Activated CD8-positive, alpha-beta T cell treated with anti-CD3 and anti-CD28 coated beads for 36 hours (primary cell): ENCODE results near the gene IL10RB. TPM values are rescaled to one million over a fixed set of nuclear protein-coding genes. Genes with fewer than 3 reads are reported as not detected.
A peak's percentile ranks its signal among the peaks of the same experiment; 100 is the strongest.

Source experiments
- ATAC-seq: fragments of 200-7000 bp; cut with Tn5 transposase; one replicate; pipeline ENCODE4 v1.10.0; 2021; ENCODE audit warnings: mild to moderate bottlenecking, moderate library complexity
- CTCF ChIA-PET: fragments of 350-600 bp; sonication (Branson Sonifier 250); formaldehyde crosslinking; loops from one replicate; lab custom pipeline; 2021; ENCODE audit warnings: antibody characterized with exemption; lab: Charles Lee
- POLR2A ChIA-PET: fragments of 350-600 bp; sonication (Branson Sonifier 250); formaldehyde crosslinking; loops from one replicate; lab custom pipeline; 2021; ENCODE audit warnings: antibody characterized with exemption; lab: Charles Lee
- DNase-seq: peaks from one replicate; pipeline ENCODE4 v3.0.0-alpha.2; 2020
- H3K27ac Mint-ChIP-seq: one replicate; pipeline ENCODE4 v1.8.0; 2021; ENCODE audit warnings: mild to moderate bottlenecking, mixed read lengths
- H3K27me3 Mint-ChIP-seq: one replicate; pipeline ENCODE4 v1.8.0; 2021; ENCODE audit warnings: mixed read lengths
- H3K36me3 Mint-ChIP-seq: one replicate; pipeline ENCODE4 v1.8.0; 2021; ENCODE audit warnings: low read depth, mixed read lengths
- H3K4me1 Mint-ChIP-seq: one replicate; pipeline ENCODE4 v1.8.0; 2021; ENCODE audit warnings: low read depth, mixed read lengths
- H3K4me3 Mint-ChIP-seq: one replicate; pipeline ENCODE4 v1.8.0; 2021; ENCODE audit warnings: mild to moderate bottlenecking, moderate library complexity, mixed read lengths
- H3K9me3 Mint-ChIP-seq: one replicate; pipeline ENCODE4 v1.8.0; 2021; ENCODE audit warnings: mixed read lengths
- CTCF ChIP-seq: fragments of 200-600 bp; IDR thresholded peaks from one replicate; pipeline ENCODE4 v1.8.0; 2022; ENCODE audit warnings: antibody characterized with exemption, mild to moderate bottlenecking
- intact Hi-C: fragments of 100-400 bp; cut with micrococcal nuclease; formaldehyde crosslinking; loops from one replicate; pipeline ENCODE4 v1.10.0; 2022
- total RNA-seq, 2 experiments: library from RNA; stranded (reverse); gene quantifications; one replicate each; pipeline ENCODE4 v1.2.3, GENCODE V29; 2021

IL10RB gene
- total RNA-seq, 2 experiments from 2014 or later, result 25.0 to 30.5 TPM

GRCh38 chr21:33245289-33245918 is 20.8 kb upstream of the IL10RB start:
- ChIA-PET POLR2A (interaction anchor here (1.3 to 1.9 kb wide), 2 partner anchors 10 to 17 kb away, joined by 4 to 6 read pairs; no protein-coding TSS in a partner anchor), CTCF (interaction anchor here (0.7 to 1.6 kb wide), 2 partner anchors 10 to 116 kb away, joined by 3 to 5 read pairs; no protein-coding TSS in a partner anchor)
- no peak for DNase-seq
- H3K36me3 Mint-ChIP-seq, result peaks cover 75% of the 10 kb centered on the region
- H3K27ac Mint-ChIP-seq, result peak overlapping the region; percentile 97
- H3K4me1 Mint-ChIP-seq, result peaks cover 81% of the 10 kb centered on the region
- H3K27me3 Mint-ChIP-seq, result no peaks in the 10 kb centered on the region
- no peak overlapping the region for H3K4me3 Mint-ChIP-seq
- TF ChIP-seq CTCF, result no peak
- no peak for ATAC-seq
- intact Hi-C loops, result no loop called here
- no peaks in the 10 kb centered on the region for H3K9me3 Mint-ChIP-seq

GRCh38 chr21:33246506-33246905 is 19.7 kb upstream of the IL10RB start:
- Mint-ChIP-seq H3K27me3 (no peaks in the 10 kb centered on the region), H3K27ac (peak overlapping the region; percentile 70), H3K4me1 (peaks cover 73% of the 10 kb centered on the region), H3K4me3 (no peak overlapping the region), H3K9me3 (no peaks in the 10 kb centered on the region), H3K36me3 (peaks cover 84% of the 10 kb centered on the region)
- no peak for DNase-seq
- intact Hi-C loops, result no loop called here
- no peak for ATAC-seq
- CTCF ChIA-PET, result no interaction called here
- no peak for TF ChIP-seq CTCF
- POLR2A ChIA-PET, result no interaction called here

GRCh38 chr21:33246963-33247362 is 19.2 kb upstream of the IL10RB start:
- Mint-ChIP-seq H3K4me1 (peaks cover 69% of the 10 kb centered on the region), H3K36me3 (peaks cover 81% of the 10 kb centered on the region), H3K4me3 (no peak overlapping the region), H3K27ac (peak overlapping the region; percentile 70), H3K9me3 (no peaks in the 10 kb centered on the region), H3K27me3 (no peaks in the 10 kb centered on the region)
- DNase-seq (no peak), ATAC-seq (no peak)
- POLR2A ChIA-PET, result interaction anchor here (1.5 kb wide), 1 partner anchor 10 kb away, joined by 4 read pairs; no protein-coding TSS in a partner anchor
- intact Hi-C loops, result no loop called here
- no peak for TF ChIP-seq CTCF
- CTCF ChIA-PET, result no interaction called here

GRCh38 chr21:33247599-33247998 is 18.6 kb upstream of the IL10RB start:
- Mint-ChIP-seq H3K36me3 (peaks cover 82% of the 10 kb centered on the region), H3K27ac (peak overlapping the region; percentile 70), H3K4me1 (peaks cover 66% of the 10 kb centered on the region), H3K9me3 (no peaks in the 10 kb centered on the region), H3K4me3 (no peak overlapping the region), H3K27me3 (no peaks in the 10 kb centered on the region)
- ChIA-PET POLR2A (interaction anchor here (1.5 kb wide), 1 partner anchor 9 kb away, joined by 4 read pairs; no protein-coding TSS in a partner anchor), CTCF (no interaction called here)
- intact Hi-C loops, result no loop called here
- TF ChIP-seq CTCF, result no peak
- ATAC-seq (no peak), DNase-seq (no peak)

- no peak overlapping the region for H3K4me3 Mint-ChIP-seq
- no peak for TF ChIP-seq CTCF
- peak overlapping the region; percentile 71 for H3K27ac Mint-ChIP-seq
- intact Hi-C loops, result no loop called here
- ATAC-seq (no peak), DNase-seq (no peak)
- H3K9me3 Mint-ChIP-seq, result no peaks in the 10 kb centered on the region
- peaks cover 83% of the 10 kb centered on the region for H3K36me3 Mint-ChIP-seq
- H3K27me3 Mint-ChIP-seq, result no peaks in the 10 kb centered on the region
- H3K4me1 Mint-ChIP-seq, result peaks cover 51% of the 10 kb centered on the region
- POLR2A ChIA-PET, result interaction anchor here (0.7 kb wide), 2 partner anchors 8 to 112 kb away, joined by 3 read pairs; no protein-coding TSS in a partner anchor
- CTCF ChIA-PET, result no interaction called here
These were observed 16.7 kb upstream of the IL10RB start for GRCh38 chr21:33249331-33250002.
